ENCODE measurements around the gene PROK2.

PROK2 gene

DNA sequence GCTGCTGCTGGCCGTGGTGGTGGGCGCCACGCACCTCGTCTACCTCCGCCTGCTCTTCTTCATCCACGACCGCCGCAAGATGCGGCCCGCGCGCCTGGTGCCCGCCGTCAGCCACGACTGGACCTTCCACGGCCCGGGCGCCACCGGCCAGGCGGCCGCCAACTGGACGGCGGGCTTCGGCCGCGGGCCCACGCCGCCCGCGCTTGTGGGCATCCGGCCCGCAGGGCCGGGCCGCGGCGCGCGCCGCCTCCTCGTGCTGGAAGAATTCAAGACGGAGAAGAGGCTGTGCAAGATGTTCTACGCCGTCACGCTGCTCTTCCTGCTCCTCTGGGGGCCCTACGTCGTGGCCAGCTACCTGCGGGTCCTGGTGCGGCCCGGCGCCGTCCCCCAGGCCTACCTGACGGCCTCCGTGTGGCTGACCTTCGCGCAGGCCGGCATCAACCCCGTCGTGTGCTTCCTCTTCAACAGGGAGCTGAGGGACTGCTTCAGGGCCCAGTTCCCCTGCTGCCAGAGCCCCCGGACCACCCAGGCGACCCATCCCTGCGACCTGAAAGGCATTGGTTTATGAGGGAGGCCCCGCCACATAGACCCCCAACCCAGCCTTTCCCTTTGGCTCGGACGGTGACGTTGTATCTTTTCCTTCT lies 30.2 kb downstream of the PROK2 start:
- Histone ChIP-seq H3K27me3 (ENCODE audit: insufficient read depth, low read length, poor library complexity, severe bottlenecking) (peaks cover 16% of the 10 kb centered on the region), H3K9me3 (ENCODE audit: insufficient read depth, low read depth, low read length) (no peaks in the 10 kb centered on the region), H3K4me3 (ENCODE audit: low read length, poor library complexity, severe bottlenecking) (no peak overlapping the region), H3K9me2 (replicated peaks; ENCODE audit: low read depth, low read length) (no peaks in the 10 kb centered on the region), H3K36me3 (ENCODE audit: insufficient read depth, low read length) (no peaks in the 10 kb centered on the region), H3F3A (ENCODE audit: low read depth) (no peaks in the 10 kb centered on the region), H3K4me2 (ENCODE audit: low read depth, low read length, poor library complexity, severe bottlenecking) (no peak overlapping the region), H3K4me1 (ENCODE audit: insufficient read depth, low read length, poor library complexity, severe bottlenecking) (no peaks in the 10 kb centered on the region), H4K20me1 (ENCODE audit: insufficient read depth, low read length, poor library complexity, severe bottlenecking) (no peaks in the 10 kb centered on the region), H3K79me2 (ENCODE audit: insufficient read depth, low read length) (no peaks in the 10 kb centered on the region), H2AFZ (ENCODE audit: low read length) (no peak overlapping the region), H3K9ac (ENCODE audit: low read depth, low read length, poor library complexity, severe bottlenecking) (no peak overlapping the region)
- TF ChIP-seq, protein P1, sequence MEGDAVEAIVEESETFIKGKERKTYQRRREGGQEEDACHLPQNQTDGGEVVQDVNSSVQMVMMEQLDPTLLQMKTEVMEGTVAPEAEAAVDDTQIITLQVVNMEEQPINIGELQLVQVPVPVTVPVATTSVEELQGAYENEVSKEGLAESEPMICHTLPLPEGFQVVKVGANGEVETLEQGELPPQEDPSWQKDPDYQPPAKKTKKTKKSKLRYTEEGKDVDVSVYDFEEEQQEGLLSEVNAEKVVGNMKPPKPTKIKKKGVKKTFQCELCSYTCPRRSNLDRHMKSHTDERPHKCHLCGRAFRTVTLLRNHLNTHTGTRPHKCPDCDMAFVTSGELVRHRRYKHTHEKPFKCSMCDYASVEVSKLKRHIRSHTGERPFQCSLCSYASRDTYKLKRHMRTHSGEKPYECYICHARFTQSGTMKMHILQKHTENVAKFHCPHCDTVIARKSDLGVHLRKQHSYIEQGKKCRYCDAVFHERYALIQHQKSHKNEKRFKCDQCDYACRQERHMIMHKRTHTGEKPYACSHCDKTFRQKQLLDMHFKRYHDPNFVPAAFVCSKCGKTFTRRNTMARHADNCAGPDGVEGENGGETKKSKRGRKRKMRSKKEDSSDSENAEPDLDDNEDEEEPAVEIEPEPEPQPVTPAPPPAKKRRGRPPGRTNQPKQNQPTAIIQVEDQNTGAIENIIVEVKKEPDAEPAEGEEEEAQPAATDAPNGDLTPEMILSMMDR (conservative IDR thresholded peaks at IDR 0.05; ENCODE audit: low read length): no peak
- TF ChIP-seq EZH2phosphoT487 (IDR thresholded peaks at IDR 0.05; ENCODE audit: borderline replicate concordance): no peak

DNA sequence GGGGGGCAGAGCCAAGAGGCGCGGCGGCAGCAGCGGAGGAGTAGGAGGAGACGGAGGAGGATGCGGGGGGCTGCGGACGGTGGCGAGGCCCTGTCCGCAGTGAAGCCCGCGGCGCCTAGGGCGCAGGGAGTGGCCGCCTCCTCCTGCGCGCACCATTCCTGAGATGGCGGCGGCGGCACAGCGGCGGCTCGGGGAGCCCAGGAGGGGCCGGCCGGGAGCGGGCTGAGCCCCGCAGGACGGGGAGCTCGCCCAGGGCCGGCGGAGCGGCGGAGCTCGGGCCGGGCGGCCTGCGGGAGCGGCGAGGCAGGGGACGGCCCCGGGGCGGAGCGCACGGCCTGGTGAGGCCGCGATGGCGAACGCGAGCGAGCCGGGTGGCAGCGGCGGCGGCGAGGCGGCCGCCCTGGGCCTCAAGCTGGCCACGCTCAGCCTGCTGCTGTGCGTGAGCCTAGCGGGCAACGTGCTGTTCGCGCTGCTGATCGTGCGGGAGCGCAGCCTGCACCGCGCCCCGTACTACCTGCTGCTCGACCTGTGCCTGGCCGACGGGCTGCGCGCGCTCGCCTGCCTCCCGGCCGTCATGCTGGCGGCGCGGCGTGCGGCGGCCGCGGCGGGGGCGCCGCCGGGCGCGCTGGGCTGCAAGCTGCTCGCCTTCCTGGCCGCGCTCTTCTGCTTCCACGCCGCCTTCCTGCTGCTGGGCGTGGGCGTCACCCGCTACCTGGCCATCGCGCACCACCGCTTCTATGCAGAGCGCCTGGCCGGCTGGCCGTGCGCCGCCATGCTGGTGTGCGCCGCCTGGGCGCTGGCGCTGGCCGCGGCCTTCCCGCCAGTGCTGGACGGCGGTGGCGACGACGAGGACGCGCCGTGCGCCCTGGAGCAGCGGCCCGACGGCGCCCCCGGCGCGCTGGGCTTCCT lies 31.0 kb downstream of the PROK2 start, which contains the start of gene GPR27:
TSS of gene GPR27 (plus strand) at position 155 of the 909 bp plus-strand sequence. CDS start at position 350, 195 bp downstream.
- Histone ChIP-seq H3K79me2 (ENCODE audit: insufficient read depth, low read length) (no peaks in the 10 kb centered on the region), H3K9ac (ENCODE audit: low read depth, low read length, poor library complexity, severe bottlenecking) (no peak within 1 kb of the TSS), H3K4me2 (ENCODE audit: low read depth, low read length, poor library complexity, severe bottlenecking) (no peak within 1 kb of the TSS), H4K20me1 (ENCODE audit: insufficient read depth, low read length, poor library complexity, severe bottlenecking) (no peaks in the 10 kb centered on the region), H3K9me2 (replicated peaks; ENCODE audit: low read depth, low read length) (no peaks in the 10 kb centered on the region), H3F3A (ENCODE audit: low read depth) (no peaks in the 10 kb centered on the region), H3K4me1 (ENCODE audit: insufficient read depth, low read length, poor library complexity, severe bottlenecking) (no peaks in the 10 kb centered on the region), H3K27me3 (ENCODE audit: insufficient read depth, low read length, poor library complexity, severe bottlenecking) (peaks cover 8% of the 10 kb centered on the region), H2AFZ (ENCODE audit: low read length) (no peak within 1 kb of the TSS), H3K9me3 (ENCODE audit: insufficient read depth, low read depth, low read length) (no peaks in the 10 kb centered on the region), H3K36me3 (ENCODE audit: insufficient read depth, low read length) (no peaks in the 10 kb centered on the region), H3K4me3 (ENCODE audit: low read length, poor library complexity, severe bottlenecking) (no peak within 1 kb of the TSS)
- TF ChIP-seq EZH2phosphoT487 (IDR thresholded peaks at IDR 0.05; ENCODE audit: borderline replicate concordance): no peak
- TF ChIP-seq, protein P1 (conservative IDR thresholded peaks at IDR 0.05; ENCODE audit: low read length): no peak

GRCh38 chr3:71752831-71753700 lies 31.9 kb downstream of the PROK2 start:
- Histone ChIP-seq H3K4me2 (ENCODE audit: low read depth, low read length, poor library complexity, severe bottlenecking) (no peak overlapping the region), H3K79me2 (ENCODE audit: insufficient read depth, low read length) (no peaks in the 10 kb centered on the region), H3K4me3 (ENCODE audit: low read length, poor library complexity, severe bottlenecking) (no peak overlapping the region), H3K36me3 (ENCODE audit: insufficient read depth, low read length) (no peaks in the 10 kb centered on the region), H3K9ac (ENCODE audit: low read depth, low read length, poor library complexity, severe bottlenecking) (no peak overlapping the region), H3K9me2 (replicated peaks; ENCODE audit: low read depth, low read length) (no peaks in the 10 kb centered on the region), H3K9me3 (ENCODE audit: insufficient read depth, low read depth, low read length) (no peaks in the 10 kb centered on the region), H3K4me1 (ENCODE audit: insufficient read depth, low read length, poor library complexity, severe bottlenecking) (no peaks in the 10 kb centered on the region), H4K20me1 (ENCODE audit: insufficient read depth, low read length, poor library complexity, severe bottlenecking) (no peaks in the 10 kb centered on the region), H3F3A (ENCODE audit: low read depth) (no peaks in the 10 kb centered on the region), H3K27me3 (ENCODE audit: insufficient read depth, low read length, poor library complexity, severe bottlenecking) (peaks cover 8% of the 10 kb centered on the region), H2AFZ (ENCODE audit: low read length) (no peak overlapping the region)
- TF ChIP-seq, protein P1 (conservative IDR thresholded peaks at IDR 0.05; ENCODE audit: low read length): no peak
- no peak for TF ChIP-seq EZH2phosphoT487 (IDR thresholded peaks at IDR 0.05; ENCODE audit: borderline replicate concordance)
